GM19467 (cell line): Measurements from ENCODE around the gene WDPCP.
"Not testable (repeated sequence)": the region's sequence is repeated elsewhere in the genome, so short reads cannot be mapped to it uniquely, and the experiment has no call there.

ENCODE experiments used
- ATAC-seq: cut with Tn5 transposase; IDR thresholded peaks from one replicate; pipeline ENCODE4 v1.9.1; 2021; ENCODE audit warnings: mild to moderate bottlenecking, moderate library complexity; ENCODE audit not compliant: unreplicated experiment

WDPCP gene, protein sequence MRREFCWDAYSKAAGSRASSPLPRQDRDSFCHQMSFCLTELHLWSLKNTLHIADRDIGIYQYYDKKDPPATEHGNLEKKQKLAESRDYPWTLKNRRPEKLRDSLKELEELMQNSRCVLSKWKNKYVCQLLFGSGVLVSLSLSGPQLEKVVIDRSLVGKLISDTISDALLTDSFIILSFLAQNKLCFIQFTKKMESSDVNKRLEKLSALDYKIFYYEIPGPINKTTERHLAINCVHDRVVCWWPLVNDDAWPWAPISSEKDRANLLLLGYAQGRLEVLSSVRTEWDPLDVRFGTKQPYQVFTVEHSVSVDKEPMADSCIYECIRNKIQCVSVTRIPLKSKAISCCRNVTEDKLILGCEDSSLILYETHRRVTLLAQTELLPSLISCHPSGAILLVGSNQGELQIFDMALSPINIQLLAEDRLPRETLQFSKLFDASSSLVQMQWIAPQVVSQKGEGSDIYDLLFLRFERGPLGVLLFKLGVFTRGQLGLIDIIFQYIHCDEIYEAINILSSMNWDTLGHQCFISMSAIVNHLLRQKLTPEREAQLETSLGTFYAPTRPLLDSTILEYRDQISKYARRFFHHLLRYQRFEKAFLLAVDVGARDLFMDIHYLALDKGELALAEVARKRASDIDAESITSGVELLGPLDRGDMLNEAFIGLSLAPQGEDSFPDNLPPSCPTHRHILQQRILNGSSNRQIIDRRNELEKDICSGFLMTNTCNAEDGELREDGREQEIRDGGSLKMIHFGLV

DNA sequence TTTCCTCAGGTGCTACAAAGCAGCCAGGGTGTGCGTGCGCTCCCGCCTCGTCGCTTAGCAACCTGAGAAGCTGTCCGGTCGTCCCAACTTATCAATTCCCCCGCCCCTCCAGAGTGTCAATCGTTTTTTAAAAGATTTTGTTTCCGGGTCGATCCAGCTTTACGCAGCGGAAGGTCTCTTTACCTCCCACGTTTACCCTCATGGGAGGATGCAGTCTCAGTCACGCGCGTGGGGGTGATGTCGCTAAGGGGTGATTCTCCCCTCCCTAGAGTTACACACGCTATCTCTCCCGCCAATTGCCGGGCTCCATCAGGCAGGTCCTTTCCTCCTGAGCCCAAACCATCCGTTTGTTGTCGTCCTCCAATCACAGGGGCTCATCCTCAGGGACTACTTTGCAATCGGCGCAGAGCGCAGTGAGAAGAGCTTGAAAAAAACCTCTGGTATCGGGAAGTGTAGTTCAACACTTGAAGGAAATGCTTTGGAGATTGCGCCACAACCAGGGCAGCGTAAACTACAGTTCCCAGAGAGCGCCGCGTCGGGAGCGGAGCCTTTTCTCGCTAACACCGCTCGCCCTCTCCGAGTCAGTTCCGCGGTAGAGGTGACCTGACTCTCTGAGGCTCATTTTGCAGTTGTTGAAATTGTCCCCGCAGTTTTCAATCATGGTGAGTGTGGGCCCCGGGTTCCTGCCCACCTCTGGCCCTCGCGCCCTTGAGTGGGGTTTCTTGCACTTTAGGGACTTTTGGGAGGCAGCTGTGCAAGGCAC, at the start of gene WDPCP, which contains the start of gene MDH1:
WDPCP (minus strand) TSS at position 93 of the 763 bp plus-strand sequence. CDS start 206 bp downstream, outside the sequence.
MDH1 (plus strand) TSS at position 579 of the 763 bp plus-strand sequence; CDS start at position 660, 81 bp downstream.
- ATAC-seq: peak; percentile 86

DNA sequence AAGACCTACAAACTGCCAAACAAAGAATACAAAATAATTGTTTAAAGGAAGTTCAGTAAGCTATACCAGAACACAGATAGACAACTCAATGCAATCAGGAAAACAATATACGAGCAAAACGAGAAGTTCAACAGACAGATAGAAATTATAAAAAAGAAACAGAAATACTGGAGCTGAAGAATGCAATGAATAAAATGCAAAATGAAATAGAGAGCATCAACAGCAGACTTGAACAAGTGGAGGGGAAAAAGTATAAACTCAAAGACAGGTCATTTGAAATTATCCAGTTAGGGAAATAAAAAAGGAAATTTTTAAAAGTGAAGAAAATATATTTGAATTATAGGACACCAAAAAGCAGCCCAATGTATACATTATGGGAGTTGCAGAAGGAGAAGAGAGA, 44.1 kb upstream of the WDPCP start:
- no peak for ATAC-seq

DNA sequence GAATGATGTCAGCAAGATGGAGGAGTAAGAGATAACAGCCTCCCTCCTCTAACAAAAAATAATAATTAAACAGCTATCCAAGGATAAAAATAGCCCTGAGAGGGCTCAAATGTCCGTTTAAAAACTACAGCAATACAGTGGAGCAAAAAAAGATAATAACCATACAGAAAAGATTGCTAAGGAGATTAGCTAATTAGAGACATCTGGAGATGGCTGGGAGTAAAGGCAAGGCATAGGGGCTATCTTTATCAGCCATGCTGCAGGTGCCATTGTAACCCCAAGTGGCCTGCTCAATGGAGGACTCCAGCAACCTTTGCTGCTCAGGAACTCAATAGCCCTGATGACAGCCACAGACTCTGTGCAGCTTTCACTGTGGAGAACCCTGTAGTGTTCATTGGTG, 43.2 kb upstream of the WDPCP start:
- ATAC-seq: no peak

DNA sequence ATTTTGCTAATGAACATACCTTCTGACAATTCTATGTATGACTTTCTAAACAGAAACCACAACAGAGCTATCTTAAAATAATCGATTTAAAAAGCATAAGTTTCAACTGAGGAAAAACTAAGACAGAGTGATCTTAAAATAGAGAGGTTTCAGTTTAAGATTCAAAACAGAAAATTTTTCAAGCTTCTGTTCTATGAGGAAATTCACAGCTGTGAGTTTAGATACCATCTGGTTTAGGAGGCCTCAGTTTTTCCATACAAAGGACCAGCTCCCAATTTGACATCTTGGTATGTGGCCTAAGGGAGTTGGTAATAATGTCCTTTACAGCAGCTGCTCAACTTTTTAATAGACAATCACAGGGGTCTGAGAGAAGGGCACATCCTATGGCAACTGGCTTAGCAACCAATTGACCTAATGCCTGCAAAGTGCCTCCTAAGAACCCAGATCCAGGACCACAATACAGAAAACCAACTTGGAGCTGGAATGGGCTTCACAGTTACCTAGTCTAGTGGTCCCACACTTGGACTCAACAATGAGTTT, 40.2 kb upstream of the WDPCP start:
- ATAC-seq: no peak

DNA sequence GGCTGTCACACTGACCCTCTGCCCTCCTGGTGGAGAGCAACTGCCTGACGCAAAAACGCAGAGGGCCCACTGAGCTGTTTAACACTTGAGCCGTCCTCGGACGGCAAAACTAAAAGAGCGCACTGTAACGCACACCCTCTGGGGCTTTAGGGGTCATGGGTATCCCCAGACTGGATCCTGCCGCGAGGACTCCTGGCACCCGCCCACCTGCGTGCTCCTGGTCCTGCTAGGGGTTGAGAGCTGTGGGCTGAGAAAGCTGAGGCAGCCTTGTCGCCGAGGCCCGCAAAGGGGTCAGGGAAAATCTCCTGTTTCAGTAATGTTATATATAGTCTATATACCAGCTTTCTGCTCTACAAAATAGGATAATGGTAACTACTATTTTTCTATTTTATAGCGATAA, 39.6 kb upstream of the WDPCP start:
- no peak for ATAC-seq

DNA sequence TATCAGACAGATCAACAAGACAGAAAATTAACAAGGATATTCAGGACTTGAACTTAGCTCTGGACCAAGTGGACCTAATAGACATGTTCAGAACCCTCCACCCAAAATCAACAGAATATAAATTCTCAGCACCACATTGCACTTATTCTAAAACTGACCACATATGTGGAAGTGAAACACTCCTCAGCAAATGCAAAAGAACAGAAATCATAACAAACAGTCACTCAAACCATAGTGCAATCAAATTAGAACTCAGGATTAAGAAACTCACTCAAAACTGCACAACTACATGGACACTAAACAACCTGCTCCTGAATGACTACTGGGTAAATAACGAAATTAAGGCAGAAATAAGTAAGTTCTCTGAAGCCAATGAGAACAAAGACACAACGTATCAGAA, 35.5 kb upstream of the WDPCP start:
- ATAC-seq: not testable (repeated sequence)

DNA sequence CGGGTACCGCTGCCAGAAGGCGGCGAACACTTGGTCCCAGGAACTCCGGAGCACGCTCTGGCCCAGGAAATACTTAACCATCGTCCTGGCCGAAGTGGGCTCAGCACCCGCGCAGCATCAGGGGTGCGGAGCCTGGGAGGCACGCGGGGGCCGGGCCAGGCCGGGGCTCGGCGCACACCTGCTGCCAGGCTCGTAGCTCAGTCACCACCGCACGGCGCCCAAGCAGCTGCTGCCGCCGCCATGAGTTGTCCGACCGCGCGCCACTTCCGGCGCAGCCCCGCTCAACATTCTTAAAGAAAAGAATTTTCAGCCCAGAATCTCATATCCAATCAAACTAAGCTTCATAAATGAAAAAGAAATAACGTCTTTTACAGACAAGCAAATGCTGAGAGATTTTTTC, 34.5 kb upstream of the WDPCP start:
- no peak for ATAC-seq

DNA sequence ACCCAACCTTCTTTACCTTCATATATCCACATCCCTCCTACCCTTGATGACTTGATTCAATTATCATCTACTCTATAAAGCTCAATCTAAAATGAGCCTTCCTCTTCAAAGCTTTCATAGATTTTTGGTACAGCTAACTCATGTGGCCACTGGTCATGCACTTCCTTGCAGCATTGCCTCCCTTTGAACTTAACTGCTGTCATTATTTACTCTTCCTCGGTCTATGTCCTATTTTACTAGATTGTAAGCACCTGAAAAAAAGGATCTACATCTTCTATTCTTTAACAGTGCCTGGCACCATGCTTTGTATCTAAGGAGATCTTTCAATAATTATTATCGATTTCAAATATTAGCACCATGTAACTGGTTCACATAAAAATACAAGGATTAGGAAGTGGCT, 31.1 kb upstream of the WDPCP start:
- no peak for ATAC-seq

DNA sequence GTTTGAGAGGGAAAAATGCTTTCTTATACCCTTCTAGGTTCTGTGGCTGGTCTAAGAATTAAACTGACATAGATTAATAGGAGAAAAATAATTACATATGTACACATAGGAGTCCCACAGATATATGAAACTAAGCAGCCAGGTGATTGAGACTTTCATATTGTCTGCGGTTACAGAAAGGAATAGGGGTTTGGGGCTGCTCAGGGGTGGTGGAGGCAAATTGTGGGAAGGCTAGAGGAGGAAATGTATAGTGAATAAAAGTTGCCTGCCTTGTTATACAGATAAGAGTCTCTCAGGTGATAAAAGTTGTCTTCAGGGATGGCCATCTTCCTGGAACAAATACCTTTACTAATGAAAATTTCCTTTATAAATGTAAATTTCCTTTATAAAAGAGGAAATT, 29.1 kb upstream of the WDPCP start:
- no peak for ATAC-seq

DNA sequence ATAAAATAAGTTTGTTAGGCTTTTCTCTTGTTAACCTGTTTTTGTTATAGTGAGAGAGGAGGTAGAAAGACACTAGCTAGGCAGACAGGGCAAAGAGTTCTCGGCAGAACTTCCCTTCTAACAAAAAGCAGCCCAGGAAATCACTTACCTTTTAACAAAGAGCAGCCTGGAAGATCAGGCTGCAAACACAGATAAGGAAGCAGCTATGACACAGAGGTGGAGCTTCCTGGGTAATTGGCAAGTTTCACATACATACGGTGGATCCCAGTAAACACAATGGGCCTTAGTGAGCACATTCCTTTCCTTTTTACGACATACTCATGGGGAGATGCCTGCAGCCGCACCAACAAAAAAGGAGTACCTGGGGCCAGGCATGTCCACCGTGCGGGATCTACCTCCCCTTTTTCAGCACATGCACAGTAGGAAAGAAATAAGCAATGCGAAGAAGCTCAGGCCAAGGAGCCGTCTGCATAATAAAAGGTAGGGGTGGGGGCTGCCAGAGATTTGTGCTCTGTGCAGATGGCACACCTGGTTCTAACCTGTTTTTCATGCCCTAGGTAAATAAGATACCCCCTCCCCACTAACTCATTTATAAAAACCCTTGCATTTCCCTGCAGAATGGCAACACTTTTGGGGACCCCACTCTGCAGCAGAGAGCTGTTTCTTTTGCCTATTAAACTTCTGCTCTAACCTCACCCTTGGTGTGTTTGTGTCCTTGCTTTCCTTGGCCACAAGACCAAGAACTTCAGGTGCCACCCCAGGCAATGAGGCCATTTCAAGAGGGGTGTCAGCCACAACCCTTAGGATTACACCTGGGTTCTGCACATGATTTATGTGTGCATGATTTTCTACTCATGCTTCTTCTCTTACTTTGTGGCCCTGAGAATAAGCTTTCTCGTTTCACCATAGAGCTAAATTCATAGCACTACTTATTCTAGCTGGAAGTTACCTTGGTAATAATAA, 27.0 kb upstream of the WDPCP start:
- ATAC-seq: no peak

DNA sequence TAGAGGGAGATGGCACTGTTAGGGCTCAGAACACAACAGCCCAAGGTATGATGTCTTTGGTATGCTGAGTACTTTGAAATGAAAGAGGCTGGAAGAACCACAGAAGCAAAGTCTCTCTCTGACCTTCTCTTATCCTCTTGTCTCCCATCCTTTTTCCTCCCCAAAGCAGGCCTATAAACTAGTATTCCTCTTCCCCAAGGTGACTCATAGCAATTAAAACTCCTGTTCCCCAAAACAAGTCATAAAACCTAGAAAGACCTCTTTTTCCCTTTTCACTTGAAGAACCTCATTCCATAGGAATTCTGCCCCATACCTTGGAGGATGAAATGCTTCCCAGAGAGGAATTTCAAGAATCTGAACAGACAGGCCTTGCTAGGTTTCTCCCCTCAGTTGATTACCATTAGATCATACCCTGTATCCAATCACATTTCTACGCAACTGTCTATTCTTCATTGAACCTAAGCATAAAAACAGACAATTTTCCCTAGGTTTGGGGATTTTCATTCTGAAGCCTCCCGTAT, 26.2 kb upstream of the WDPCP start:
- no peak for ATAC-seq

DNA sequence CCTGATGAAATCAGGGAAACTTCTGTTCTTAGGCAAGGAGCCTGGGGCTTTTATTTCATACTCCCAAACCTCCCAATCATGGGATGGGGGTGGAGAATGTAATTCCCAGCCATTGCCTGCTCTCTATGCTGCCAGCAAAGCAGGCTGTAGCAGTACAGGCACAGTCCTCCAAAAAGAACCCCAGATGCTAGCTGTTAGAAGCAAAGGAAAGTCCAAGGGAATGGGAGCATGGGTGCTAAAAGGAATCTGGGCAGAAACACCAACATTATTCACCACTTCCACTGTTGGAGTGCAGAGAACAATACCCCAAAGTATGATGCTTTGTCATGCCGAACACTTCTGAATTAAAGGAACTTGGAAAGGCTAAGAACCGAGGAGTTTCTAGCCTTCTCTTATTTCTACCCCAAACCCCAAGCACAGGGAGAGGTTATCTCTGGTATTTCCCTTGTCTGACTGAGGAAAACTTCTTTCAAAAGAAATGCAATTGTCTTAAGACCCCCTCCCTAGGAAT, 25.2 kb upstream of the WDPCP start:
- no peak for ATAC-seq

DNA sequence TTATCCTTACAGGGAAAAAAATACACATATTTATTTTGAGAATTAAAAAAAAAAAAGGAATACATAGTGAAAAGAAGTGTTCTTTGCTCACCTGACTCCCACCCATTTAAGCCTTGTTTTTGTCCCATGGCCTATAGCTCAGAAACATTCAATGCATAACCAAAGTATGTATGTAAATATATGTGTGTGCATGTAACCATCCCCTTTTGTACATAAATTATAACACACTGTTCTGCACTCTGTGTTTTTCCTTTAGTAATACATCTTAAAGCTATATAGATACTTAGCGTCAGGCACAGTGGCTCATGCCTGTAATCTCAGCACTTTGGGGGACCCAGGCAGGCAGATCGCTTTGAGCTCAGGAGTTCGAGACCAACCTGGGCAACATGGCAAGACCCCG, 22.2 kb upstream of the WDPCP start:
- ATAC-seq: no peak

DNA sequence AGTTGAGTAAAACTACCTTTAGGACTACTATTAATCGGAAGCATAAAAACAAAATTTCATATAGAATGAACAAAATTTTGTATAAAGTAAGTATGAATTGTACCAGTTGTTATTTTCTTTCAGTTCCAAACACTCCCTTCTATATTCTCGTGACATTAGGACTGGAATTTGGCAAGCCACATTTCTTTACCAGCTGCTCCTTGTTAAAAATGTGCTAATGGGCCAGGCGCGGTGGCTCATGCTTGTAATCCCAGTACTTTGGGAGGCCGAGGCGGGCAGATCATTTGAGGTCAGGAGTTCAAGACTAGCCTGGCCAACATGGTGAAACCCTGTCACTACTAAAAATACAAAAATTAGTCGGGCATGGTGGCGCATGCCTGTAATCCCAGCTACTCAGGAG, 20.6 kb upstream of the WDPCP start:
- not testable (repeated sequence) for ATAC-seq

DNA sequence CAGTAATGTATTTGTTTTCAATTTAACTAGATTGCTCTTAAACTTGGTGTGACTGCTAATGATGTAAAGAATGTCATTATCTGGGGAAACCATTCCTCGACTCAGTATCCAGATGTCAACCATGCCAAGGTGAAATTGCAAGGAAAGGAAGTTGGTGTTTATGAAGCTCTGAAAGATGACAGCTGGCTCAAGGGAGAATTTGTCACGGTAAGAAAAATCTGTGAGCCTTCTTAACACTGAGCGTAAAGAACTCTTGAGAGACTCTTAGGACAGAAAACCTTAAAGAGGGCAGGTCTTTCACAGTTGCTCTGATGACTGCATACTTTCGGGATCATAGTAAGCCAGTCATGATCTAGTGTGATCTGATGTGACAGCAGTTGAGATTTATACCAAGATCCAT, 16.4 kb upstream of the WDPCP start:
- no peak for ATAC-seq

DNA sequence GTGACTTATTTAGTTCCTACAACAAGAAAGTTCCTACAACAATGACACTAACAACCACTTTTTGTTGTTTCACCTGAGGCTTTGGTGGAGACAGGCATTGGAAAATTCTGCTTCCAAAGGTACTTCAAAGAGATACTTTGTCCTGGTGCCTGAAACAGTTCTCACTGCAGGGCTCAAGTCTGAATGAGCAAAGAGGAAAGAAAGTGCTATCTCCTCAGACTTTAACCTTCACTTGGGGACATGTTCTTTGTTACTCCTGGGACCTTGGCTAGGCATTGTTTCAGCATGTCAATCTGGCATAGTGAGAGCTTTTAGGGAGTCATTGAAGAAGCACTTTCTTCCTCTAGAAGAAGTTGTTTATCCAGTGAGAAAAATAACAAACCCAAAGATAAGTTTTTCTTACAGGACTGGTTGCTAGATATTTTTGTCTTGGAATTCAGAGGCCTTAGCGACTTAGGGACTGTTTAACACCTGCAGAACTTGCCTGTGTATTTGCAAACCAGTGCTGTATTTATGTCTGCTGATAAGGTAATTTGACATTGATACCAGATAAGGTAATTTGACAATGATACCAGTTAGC, 12.7 kb upstream of the WDPCP start:
- no peak for ATAC-seq

DNA sequence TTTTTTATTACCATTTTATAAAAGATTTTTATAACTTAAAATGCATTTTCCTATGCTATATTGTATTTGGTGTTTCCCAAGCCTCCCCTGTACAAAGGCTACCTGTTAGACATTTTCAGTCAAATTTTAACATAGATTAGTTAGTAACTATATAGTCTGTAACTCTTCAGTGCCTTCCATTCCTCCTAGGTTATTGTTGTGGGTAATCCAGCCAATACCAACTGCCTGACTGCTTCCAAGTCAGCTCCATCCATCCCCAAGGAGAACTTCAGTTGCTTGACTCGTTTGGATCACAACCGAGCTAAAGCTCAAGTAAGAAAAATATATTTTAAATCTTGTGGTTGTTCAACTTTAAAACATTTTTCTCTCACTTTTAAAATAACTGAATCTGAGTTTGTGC, 10.7 kb upstream of the WDPCP start:
- ATAC-seq: no peak

DNA sequence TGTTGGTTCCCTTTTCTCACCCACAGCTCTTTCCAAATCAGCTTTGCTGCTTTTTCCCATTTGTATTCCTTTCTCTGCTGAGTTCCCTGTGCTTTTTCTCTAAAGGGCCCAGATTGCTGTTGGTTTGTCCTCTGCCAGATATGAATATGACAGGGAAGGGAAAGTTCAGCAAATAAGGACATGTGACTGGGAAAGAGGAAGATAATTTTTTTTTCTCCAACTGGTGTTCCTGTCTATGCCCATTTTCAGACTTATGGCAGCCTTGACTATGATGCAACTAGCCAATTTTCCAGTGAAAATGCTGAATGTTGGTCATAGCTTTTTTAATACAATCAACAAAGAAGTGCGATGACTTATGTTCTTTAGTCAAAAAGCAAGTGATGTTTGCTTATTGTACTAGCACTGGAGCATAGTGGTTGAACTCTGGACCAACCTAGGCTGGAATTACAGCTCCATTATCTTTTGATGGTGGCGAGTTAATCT, 8.2 kb upstream of the WDPCP start:
- ATAC-seq: no peak

DNA sequence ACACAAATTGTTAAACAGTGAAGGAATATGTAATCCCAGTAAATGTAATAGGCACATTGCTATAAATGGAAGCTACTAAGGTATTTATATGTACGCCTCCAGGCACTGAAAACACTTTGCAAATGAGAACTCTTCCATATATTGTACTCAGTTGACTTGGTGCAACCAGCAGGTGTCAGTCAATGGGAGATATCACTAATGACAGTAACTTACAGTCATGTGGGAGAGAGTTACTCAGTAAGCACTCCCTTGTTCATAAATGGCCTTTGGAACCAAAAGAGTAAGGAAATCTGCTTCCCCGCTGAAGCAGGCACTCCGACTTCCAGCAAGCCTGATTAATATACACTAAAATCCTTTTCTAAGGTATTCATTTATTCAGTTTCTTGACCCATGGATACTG, 6.4 kb upstream of the WDPCP start:
- ATAC-seq: no peak
